Hepatocyte (in vitro differentiated cells): ENCODE measurements around the gene ITSN1.

ENCODE experiments used
- CTCF ChIP-seq: fragments of 200-600 bp; sonication (generic); IDR thresholded peaks from 2 replicates; pipeline ENCODE4 v1.5.1; 2016; ENCODE audit warnings: antibody characterized with exemption, mild to moderate bottlenecking; ENCODE audit not compliant: poor library complexity
- EZH2phosphoT487 ChIP-seq: fragments of 200-600 bp; sonication (generic); IDR thresholded peaks from one replicate; pipeline ENCODE4 v1.6.1; 2018; ENCODE audit warnings: antibody characterized with exemption, mild to moderate bottlenecking, low read depth, moderate library complexity; ENCODE audit not compliant: unreplicated experiment, severe bottlenecking

- TF ChIP-seq CTCF (no peak), EZH2phosphoT487 (no peak)
These were observed 242.8 kb downstream of the ITSN1 start for GRCh38 chr21:33885172-33885514.
